Esophagus muscularis mucosa (tissue), 4 donors: ENCODE results near the gene IL17REL.

ENCODE experiments used
- EP300 ChIP-seq: sonication (generic); formaldehyde crosslinking; IDR thresholded peaks from one replicate; pipeline ENCODE4 v1.6.1; 2017; ENCODE audit warnings: antibody characterized with exemption
- POLR2A ChIP-seq: fragments of 450-650 bp; IDR thresholded peaks from one replicate; pipeline ENCODE4 v1.6.1; 2017; ENCODE audit warnings: antibody characterized with exemption, moderate library complexity, mild to moderate bottlenecking, low read depth
- TF ChIP-seq, protein P1 (sequence below), 3 experiments: fragments of 200-600 bp in 2 of 3; fragments of 450-650 bp in 1 of 3; sonication (generic) in 2 of 3; IDR thresholded peaks; one replicate each; pipeline ENCODE4 v1.5.1; 2017 to 2019; ENCODE audit warnings: antibody characterized with exemption in 3 of 3, mild to moderate bottlenecking in 2 of 3, moderate library complexity in 1 of 3

DNA sequence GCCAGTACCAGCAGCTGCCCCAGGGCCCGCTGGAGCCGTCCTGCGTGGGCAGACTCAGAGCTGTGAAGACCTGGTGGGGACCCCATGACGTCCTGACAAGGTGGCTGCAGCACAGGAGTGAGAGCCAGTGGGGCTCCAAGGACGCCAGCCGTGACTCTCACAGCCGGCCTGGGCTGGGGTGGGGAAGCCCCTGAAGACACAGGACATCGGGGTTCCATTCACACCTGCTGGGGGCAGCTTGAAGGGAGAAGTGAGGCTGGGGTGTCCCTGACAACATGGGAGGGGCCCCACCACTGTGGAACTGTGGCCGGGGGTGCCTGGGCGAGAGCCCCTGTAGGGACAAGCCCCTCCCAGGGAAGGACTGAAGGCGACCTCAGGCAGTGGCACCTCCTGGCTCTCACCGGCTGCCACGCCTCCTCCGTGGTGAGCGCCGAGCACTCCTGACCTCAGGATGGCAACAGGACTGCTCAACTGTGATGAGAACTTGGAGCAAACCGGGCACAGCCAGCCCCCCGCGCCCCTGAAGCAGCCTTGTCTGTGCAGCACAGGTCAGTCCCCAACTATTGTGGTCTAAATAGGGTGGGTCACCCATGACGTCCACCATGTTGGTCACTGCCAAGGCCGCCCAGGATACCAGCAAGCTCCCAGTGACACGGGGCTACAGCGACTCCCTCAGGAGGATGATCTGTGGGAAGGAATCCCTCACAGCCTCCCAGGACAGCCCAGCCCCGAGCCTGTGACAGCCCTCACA lies 22.7 kb upstream of the IL17REL start:
- TF ChIP-seq, protein P1, sequence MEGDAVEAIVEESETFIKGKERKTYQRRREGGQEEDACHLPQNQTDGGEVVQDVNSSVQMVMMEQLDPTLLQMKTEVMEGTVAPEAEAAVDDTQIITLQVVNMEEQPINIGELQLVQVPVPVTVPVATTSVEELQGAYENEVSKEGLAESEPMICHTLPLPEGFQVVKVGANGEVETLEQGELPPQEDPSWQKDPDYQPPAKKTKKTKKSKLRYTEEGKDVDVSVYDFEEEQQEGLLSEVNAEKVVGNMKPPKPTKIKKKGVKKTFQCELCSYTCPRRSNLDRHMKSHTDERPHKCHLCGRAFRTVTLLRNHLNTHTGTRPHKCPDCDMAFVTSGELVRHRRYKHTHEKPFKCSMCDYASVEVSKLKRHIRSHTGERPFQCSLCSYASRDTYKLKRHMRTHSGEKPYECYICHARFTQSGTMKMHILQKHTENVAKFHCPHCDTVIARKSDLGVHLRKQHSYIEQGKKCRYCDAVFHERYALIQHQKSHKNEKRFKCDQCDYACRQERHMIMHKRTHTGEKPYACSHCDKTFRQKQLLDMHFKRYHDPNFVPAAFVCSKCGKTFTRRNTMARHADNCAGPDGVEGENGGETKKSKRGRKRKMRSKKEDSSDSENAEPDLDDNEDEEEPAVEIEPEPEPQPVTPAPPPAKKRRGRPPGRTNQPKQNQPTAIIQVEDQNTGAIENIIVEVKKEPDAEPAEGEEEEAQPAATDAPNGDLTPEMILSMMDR (IDR thresholded peaks at IDR 0.05), result no peak
- TF ChIP-seq POLR2A, result no peak
- no peak for TF ChIP-seq EP300
